Osteocyte (in vitro differentiated cells): ENCODE results near the gene ABCC8. TPM values are rescaled to one million over a fixed set of nuclear protein-coding genes. Genes with fewer than 3 reads are reported as not detected.

ENCODE experiments used
- DNase-seq: peaks from one replicate; pipeline ENCODE4 v3.0.0; 2021; ENCODE audit warnings: mixed read lengths; ENCODE audit not compliant: unreplicated experiment; ENCODE audit errors: extremely low spot score
- H3K27ac Mint-ChIP-seq: one replicate; pipeline ENCODE4 v1.8.0; 2021; ENCODE audit warnings: mild to moderate bottlenecking, mixed read lengths; ENCODE audit not compliant: unreplicated experiment
- H3K27me3 Mint-ChIP-seq: one replicate; pipeline ENCODE4 v1.8.0; 2021; ENCODE audit warnings: mixed read lengths; ENCODE audit not compliant: unreplicated experiment
- H3K36me3 Mint-ChIP-seq: one replicate; pipeline ENCODE4 v1.8.0; 2021; ENCODE audit warnings: mixed read lengths; ENCODE audit not compliant: unreplicated experiment
- H3K4me1 Mint-ChIP-seq: one replicate; pipeline ENCODE4 v1.8.0; 2021; ENCODE audit warnings: mixed read lengths; ENCODE audit not compliant: unreplicated experiment
- H3K4me3 Mint-ChIP-seq: one replicate; pipeline ENCODE4 v1.8.0; 2021; ENCODE audit warnings: mild to moderate bottlenecking, moderate library complexity, mixed read lengths; ENCODE audit not compliant: unreplicated experiment
- H3K9me3 Mint-ChIP-seq: one replicate; pipeline ENCODE4 v1.8.0; 2021; ENCODE audit warnings: mixed read lengths; ENCODE audit not compliant: unreplicated experiment
- CTCF ChIP-seq: fragments of 200-600 bp; sonication (generic); IDR thresholded peaks from 2 replicates; pipeline ENCODE4 v1.5.0; 2021; ENCODE audit warnings: antibody characterized with exemption, mild to moderate bottlenecking, moderate library complexity
- total RNA-seq: library from RNA; stranded (reverse); gene quantifications from 2 replicates; pipeline ENCODE4 v1.2.1, GENCODE V29; 2021

The ABCC8 gene
- total RNA-seq, 1 donor from 2014 or later, result not detected

GRCh38 chr11:17481905-17482304 lies 5.3 kb upstream of the ABCC8 start:
- Mint-ChIP-seq H3K36me3 (no peaks in the 10 kb centered on the region), H3K27me3 (peaks cover 53% of the 10 kb centered on the region), H3K27ac (no peak overlapping the region), H3K4me3 (no peak overlapping the region), H3K4me1 (no peaks in the 10 kb centered on the region), H3K9me3 (peaks cover 5% of the 10 kb centered on the region)
- no peak for TF ChIP-seq CTCF
- no peak for DNase-seq

- Mint-ChIP-seq H3K36me3 (no peaks in the 10 kb centered on the region), H3K27ac (no peak overlapping the region), H3K9me3 (peaks cover 5% of the 10 kb centered on the region), H3K27me3 (peaks cover 64% of the 10 kb centered on the region), H3K4me1 (peaks cover 7% of the 10 kb centered on the region), H3K4me3 (no peak overlapping the region)
- TF ChIP-seq CTCF, result no peak
- no peak for DNase-seq
Observed at GRCh38 chr11:17479284-17480214, 2.9 kb upstream of the ABCC8 start.

GRCh38 chr11:17478070-17478469 lies 1.4 kb upstream of the ABCC8 start:
- DNase-seq, result no peak
- Mint-ChIP-seq H3K27me3 (peaks cover 72% of the 10 kb centered on the region), H3K27ac (no peak overlapping the region), H3K36me3 (no peaks in the 10 kb centered on the region), H3K4me1 (peaks cover 7% of the 10 kb centered on the region), H3K9me3 (no peaks in the 10 kb centered on the region), H3K4me3 (no peak overlapping the region)
- TF ChIP-seq CTCF, result no peak

- H3K27me3 Mint-ChIP-seq, result peaks cover 80% of the 10 kb centered on the region
- no peak overlapping the region for H3K27ac Mint-ChIP-seq
- no peak overlapping the region for H3K4me3 Mint-ChIP-seq
- H3K4me1 Mint-ChIP-seq, result peaks cover 7% of the 10 kb centered on the region
- no peaks in the 10 kb centered on the region for H3K36me3 Mint-ChIP-seq
- TF ChIP-seq CTCF, result no peak
- DNase-seq, result no peak
- no peaks in the 10 kb centered on the region for H3K9me3 Mint-ChIP-seq
Observed at GRCh38 chr11:17477361-17477760, 716 bp upstream of the ABCC8 start.

- no peak for DNase-seq
- H3K4me1 Mint-ChIP-seq, result peaks cover 7% of the 10 kb centered on the region
- no peaks in the 10 kb centered on the region for H3K36me3 Mint-ChIP-seq
- H3K9me3 Mint-ChIP-seq, result no peaks in the 10 kb centered on the region
- no peak overlapping the region for H3K4me3 Mint-ChIP-seq
- H3K27me3 Mint-ChIP-seq, result peaks cover 83% of the 10 kb centered on the region
- no peak overlapping the region for H3K27ac Mint-ChIP-seq
- TF ChIP-seq CTCF, result no peak
Observed at GRCh38 chr11:17477084-17477333, 364 bp upstream of the ABCC8 start.
